Parathyroid adenoma (tissue), 2 donors: ENCODE data around the gene DOLPP1.

Experiments
- H2AFZ ChIP-seq: fragments of 300-600 bp; sonication (generic); one replicate; pipeline ENCODE4 v1.7.0; 2017; ENCODE audit warnings: antibody characterized with exemption, mild to moderate bottlenecking
- H3K27ac ChIP-seq: fragments of 300-600 bp; sonication (generic); one replicate; pipeline ENCODE4 v1.7.0; 2017
- H3K27me3 ChIP-seq: fragments of 300-600 bp; sonication (generic); one replicate; pipeline ENCODE4 v1.7.0; 2017; ENCODE audit warnings: low read length; ENCODE audit not compliant: control insufficient read depth, insufficient read depth
- H3K36me3 ChIP-seq: fragments of 300-600 bp; sonication (generic); one replicate; pipeline ENCODE4 v1.7.0; 2017; ENCODE audit warnings: low read length; ENCODE audit not compliant: control insufficient read depth, insufficient read depth
- H3K4me1 ChIP-seq: fragments of 300-600 bp; sonication (generic); one replicate; pipeline ENCODE4 v1.7.0; 2017; ENCODE audit warnings: control low read depth
- H3K4me2 ChIP-seq: fragments of 300-600 bp; sonication (generic); one replicate; pipeline ENCODE4 v1.7.0; 2017; ENCODE audit warnings: low read length
- H3K4me3 ChIP-seq: fragments of 300-600 bp; sonication (generic); one replicate; pipeline ENCODE4 v1.7.0; 2017; ENCODE audit warnings: low read depth, low read length
- H3K79me2 ChIP-seq: fragments of 300-600 bp; sonication (generic); one replicate; pipeline ENCODE4 v1.7.0; 2017; ENCODE audit warnings: control low read depth
- H3K9ac ChIP-seq: fragments of 300-600 bp; sonication (generic); one replicate; pipeline ENCODE4 v1.7.0; 2017; ENCODE audit warnings: mild to moderate bottlenecking
- H3K9me3 ChIP-seq: fragments of 300-600 bp; sonication (generic); one replicate; pipeline ENCODE4 v1.7.0; 2017; ENCODE audit warnings: low read length; ENCODE audit not compliant: control insufficient read depth
- CTCF ChIP-seq: fragments of 300-600 bp; sonication (generic); IDR thresholded peaks from one replicate; pipeline ENCODE4 v1.7.0; 2017; ENCODE audit warnings: antibody characterized with exemption, mild to moderate bottlenecking
- donor health status: primary hyperparathyroidism.

The DOLPP1 gene

DNA sequence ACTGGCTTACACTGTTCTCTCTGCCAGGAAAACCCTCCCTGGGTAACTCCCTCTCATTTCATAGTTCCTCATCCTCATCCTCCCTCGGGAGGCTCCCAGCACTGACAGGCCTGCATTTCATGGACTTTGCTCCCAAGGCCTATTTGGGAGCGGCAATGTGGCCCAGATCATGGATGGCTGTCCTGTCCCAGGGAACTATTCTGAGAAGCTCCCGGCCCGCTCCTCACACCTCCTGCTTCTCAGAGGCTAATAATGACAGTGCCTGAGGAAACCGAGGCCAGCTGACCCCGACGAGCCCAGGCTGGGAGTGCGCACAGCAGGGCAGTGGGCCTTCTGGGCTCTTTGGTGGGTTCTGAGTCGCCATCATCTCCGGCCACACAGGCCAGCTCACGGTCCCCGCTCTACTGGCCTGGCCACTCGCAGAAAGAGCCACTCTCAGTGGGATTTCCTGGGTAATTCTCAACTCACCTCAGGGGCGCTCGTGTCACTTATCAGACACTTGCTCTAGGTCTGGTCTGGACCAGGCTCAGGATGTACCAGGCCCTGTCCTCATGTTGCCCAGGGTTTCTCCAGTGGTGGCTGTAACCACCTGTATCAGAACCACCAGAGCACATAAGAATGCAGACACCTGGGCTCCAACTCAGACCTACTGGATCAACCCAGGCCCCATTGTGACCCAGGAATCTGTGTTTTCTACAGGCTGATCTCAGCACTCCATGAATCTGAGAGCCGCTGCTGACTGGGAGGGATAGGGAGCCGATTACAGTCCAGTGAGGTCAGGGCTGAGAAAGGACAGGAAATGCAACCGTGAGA is 2.0 kb upstream of the DOLPP1 start:
- H3K79me2 ChIP-seq, result peaks cover 5% of the 10 kb centered on the region
- no peak overlapping the region for H3K27ac ChIP-seq
- H3K4me1 ChIP-seq, result peaks cover 4% of the 10 kb centered on the region
- H3K4me3 ChIP-seq, result no peak overlapping the region
- no peaks in the 10 kb centered on the region for H3K36me3 ChIP-seq
- H3K4me2 ChIP-seq, result no peak overlapping the region
- H2AFZ ChIP-seq, result no peak overlapping the region
- H3K27me3 ChIP-seq, result no peaks in the 10 kb centered on the region
- TF ChIP-seq CTCF, result no peak
- H3K9ac ChIP-seq, result no peak overlapping the region
- H3K9me3 ChIP-seq, result no peaks in the 10 kb centered on the region

DNA sequence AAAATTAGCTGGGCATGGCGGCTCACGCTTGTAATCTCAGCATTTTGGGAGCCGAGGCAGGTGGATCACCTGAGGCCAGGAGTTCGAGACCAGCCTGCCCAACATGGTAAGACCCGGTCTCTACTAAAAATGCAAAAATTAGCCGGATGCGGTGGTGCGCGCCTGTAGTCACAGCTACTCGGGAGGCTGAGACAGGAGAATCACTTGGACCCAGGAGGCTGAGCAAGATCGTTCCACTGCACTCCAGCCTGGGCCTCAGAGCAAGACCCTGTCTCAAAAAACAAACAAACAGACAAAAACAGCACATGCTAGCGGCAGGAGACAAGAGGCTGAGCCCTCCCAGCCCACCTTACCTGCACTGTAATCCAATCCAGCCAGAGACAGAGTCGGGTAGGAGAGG is 1.1 kb upstream of the DOLPP1 start:
- Histone ChIP-seq H2AFZ (no peak overlapping the region), H3K79me2 (peaks cover 5% of the 10 kb centered on the region), H3K27ac (no peak overlapping the region), H3K9ac (no peak overlapping the region), H3K4me1 (peaks cover 4% of the 10 kb centered on the region), H3K9me3 (no peaks in the 10 kb centered on the region), H3K36me3 (no peaks in the 10 kb centered on the region), H3K4me2 (no peak overlapping the region), H3K27me3 (no peaks in the 10 kb centered on the region), H3K4me3 (no peak overlapping the region)
- TF ChIP-seq CTCF, result no peak

- Histone ChIP-seq H3K36me3 (no peaks in the 10 kb centered on the region), H3K4me2 (peak overlapping the region; percentile 79), H3K27ac (no peak overlapping the region), H3K27me3 (no peaks in the 10 kb centered on the region), H3K9ac (no peak overlapping the region), H3K9me3 (no peaks in the 10 kb centered on the region), H3K4me1 (peaks cover 4% of the 10 kb centered on the region), H3K79me2 (peaks cover 5% of the 10 kb centered on the region), H3K4me3 (peak overlapping the region; percentile 66), H2AFZ (peak overlapping the region; percentile 83)
- no peak for TF ChIP-seq CTCF
These were observed 662 bp upstream of the DOLPP1 start for GRCh38 chr9:129080298-129080600.

- Histone ChIP-seq H3K36me3 (no peaks in the 10 kb centered on the region), H3K4me2 (peak overlapping the region; percentile 98), H3K4me3 (peak overlapping the region; percentile 94), H2AFZ (peak overlapping the region; percentile 85), H3K27me3 (no peaks in the 10 kb centered on the region), H3K9ac (no peak overlapping the region), H3K4me1 (peaks cover 4% of the 10 kb centered on the region), H3K79me2 (peaks cover 5% of the 10 kb centered on the region), H3K9me3 (no peaks in the 10 kb centered on the region), H3K27ac (peak overlapping the region; percentile 51)
- TF ChIP-seq CTCF, result no peak
These were observed 535 bp downstream of the DOLPP1 start for GRCh38 chr9:129081388-129081904.

- Histone ChIP-seq H3K27me3 (no peaks in the 10 kb centered on the region), H3K27ac (no peak overlapping the region), H3K36me3 (no peaks in the 10 kb centered on the region), H2AFZ (no peak overlapping the region), H3K4me3 (no peak overlapping the region), H3K4me2 (no peak overlapping the region), H3K9me3 (no peaks in the 10 kb centered on the region), H3K4me1 (peaks cover 4% of the 10 kb centered on the region), H3K79me2 (peaks cover 5% of the 10 kb centered on the region), H3K9ac (no peak overlapping the region)
- no peak for TF ChIP-seq CTCF
These were observed 3.2 kb downstream of the DOLPP1 start for GRCh38 chr9:129084087-129084486.
